ENCODE results near the gene MACROH2A1.

MACROH2A1 gene

GRCh38 chr5:135398855-135399793 is at the start of gene MACROH2A1:
TSS of gene MACROH2A1 (minus strand) at chr5:135399231. CDS start at chr5:135389093, 10,138 bp downstream.
- DNase-seq, result peak; percentile 85

GRCh38 chr5:135448071-135448739 is 49.2 kb upstream of the MACROH2A1 start:
- no peak for DNase-seq

- no peak for DNase-seq
Observed at GRCh38 chr5:135447298-135447929, 48.4 kb upstream of the MACROH2A1 start, which contains the start of gene DCANP1. TSS of gene DCANP1 (minus strand) at chr5:135447348. CDS start at chr5:135447108, 240 bp downstream.

- DNase-seq, result no peak
Observed at GRCh38 chr5:135446615-135447014, 47.6 kb upstream of the MACROH2A1 start.

- DNase-seq, result no peak
Observed at GRCh38 chr5:135446206-135446605, 47.2 kb upstream of the MACROH2A1 start.

- DNase-seq, result no peak
Observed at GRCh38 chr5:135445306-135445985, 46.4 kb upstream of the MACROH2A1 start.

GRCh38 chr5:135444881-135445280 is 45.9 kb upstream of the MACROH2A1 start:
- DNase-seq, result no peak

- no peak for DNase-seq
Observed at GRCh38 chr5:135444360-135444759, 45.3 kb upstream of the MACROH2A1 start.

- DNase-seq, result no peak
Observed at GRCh38 chr5:135443161-135443960, 44.3 kb upstream of the MACROH2A1 start.

- DNase-seq, result no peak
Observed at GRCh38 chr5:135442431-135443160, 43.6 kb upstream of the MACROH2A1 start.

- no peak for DNase-seq
Observed at GRCh38 chr5:135441919-135442318, 42.9 kb upstream of the MACROH2A1 start.

GRCh38 chr5:135441350-135441831 is 42.4 kb upstream of the MACROH2A1 start:
- DNase-seq, result no peak

GRCh38 chr5:135440916-135441315 is 41.9 kb upstream of the MACROH2A1 start:
- DNase-seq, result no peak

- no peak for DNase-seq
Observed at GRCh38 chr5:135439231-135440205, 40.5 kb upstream of the MACROH2A1 start.

- no peak for DNase-seq
Observed at GRCh38 chr5:135438636-135439221, 39.7 kb upstream of the MACROH2A1 start.

GRCh38 chr5:135437796-135438560 is 38.9 kb upstream of the MACROH2A1 start:
- peak; percentile 19 for DNase-seq

- DNase-seq, result no peak
Observed at GRCh38 chr5:135437422-135437795, 38.4 kb upstream of the MACROH2A1 start.

GRCh38 chr5:135436951-135437418 is 38.0 kb upstream of the MACROH2A1 start:
- DNase-seq, result no peak

Data from NCI-H774 (cell line).